ENCODE measurements around the gene TRIP13.

- TF ChIP-seq CTCF (IDR thresholded peaks at IDR 0.05): no peak
- no peak for TF ChIP-seq POLR2A (IDR thresholded peaks at IDR 0.05)
Measured at GRCh38 chr5:859798-860296, 32.8 kb upstream of the TRIP13 start.

All from Peyer's patch (tissue), 4 donors.